Dedifferentiated amniotic fluid mesenchymal stem cell (primary cell): Measurements from ENCODE around the gene FKBP15.
"Not testable (repeated sequence)": the region's sequence is repeated elsewhere in the genome, so short reads cannot be mapped to it uniquely, and the experiment has no call there.

Source experiments
- DNase-seq: peaks from one replicate; pipeline ENCODE4 v3.0.0-alpha.2; 2016; ENCODE audit errors: extremely low spot score

FKBP15 gene

GRCh38 chr9:113221003-113221799 is at the start of gene FKBP15, which contains the start of gene SLC31A1:
TSS of gene FKBP15 (minus strand) at chr9:113221277. CDS start at chr9:113221243, 34 bp downstream.
TSS of gene SLC31A1 (plus strand) at chr9:113221544. CDS start at chr9:113256149, 34,605 bp downstream.
- peak; percentile 98 for DNase-seq

- no peak for DNase-seq
Observed at GRCh38 chr9:113269871-113270270, 48.8 kb upstream of the FKBP15 start.

- DNase-seq = no peak
Observed at GRCh38 chr9:113269355-113269754, 48.3 kb upstream of the FKBP15 start.

- DNase-seq = no peak
Observed at GRCh38 chr9:113267911-113268566, 47.0 kb upstream of the FKBP15 start.

- DNase-seq = no peak
Observed at GRCh38 chr9:113266174-113266573, 45.1 kb upstream of the FKBP15 start.

GRCh38 chr9:113261917-113262671 is 41.0 kb upstream of the FKBP15 start:
- DNase-seq = no peak

- no peak for DNase-seq
Observed at GRCh38 chr9:113258282-113258681, 37.2 kb upstream of the FKBP15 start.

- DNase-seq = no peak
Observed at GRCh38 chr9:113257863-113258262, 36.8 kb upstream of the FKBP15 start.

GRCh38 chr9:113255438-113255837 is 34.4 kb upstream of the FKBP15 start:
- no peak for DNase-seq

- no peak for DNase-seq
Observed at GRCh38 chr9:113254991-113255390, 33.9 kb upstream of the FKBP15 start.

- no peak for DNase-seq
Observed at GRCh38 chr9:113250807-113251206, 29.7 kb upstream of the FKBP15 start.

- not testable (repeated sequence) for DNase-seq
Observed at GRCh38 chr9:113249661-113250060, 28.6 kb upstream of the FKBP15 start.

GRCh38 chr9:113247640-113248039 is 26.6 kb upstream of the FKBP15 start:
- no peak for DNase-seq

GRCh38 chr9:113246928-113247327 is 25.9 kb upstream of the FKBP15 start:
- DNase-seq = no peak

- DNase-seq = no peak
Observed at GRCh38 chr9:113245894-113246293, 24.8 kb upstream of the FKBP15 start.

- DNase-seq = no peak
Observed at GRCh38 chr9:113244556-113244955, 23.5 kb upstream of the FKBP15 start.

GRCh38 chr9:113241161-113241560 is 20.1 kb upstream of the FKBP15 start:
- no peak for DNase-seq

- DNase-seq = no peak
Observed at GRCh38 chr9:113238859-113239232, 17.8 kb upstream of the FKBP15 start.

GRCh38 chr9:113238202-113238858 is 17.3 kb upstream of the FKBP15 start:
- DNase-seq = no peak

- no peak for DNase-seq
Observed at GRCh38 chr9:113237026-113237425, 15.9 kb upstream of the FKBP15 start.

GRCh38 chr9:113235701-113236255 is 14.7 kb upstream of the FKBP15 start:
- not testable (repeated sequence) for DNase-seq

- DNase-seq = no peak
Observed at GRCh38 chr9:113231701-113232100, 10.6 kb upstream of the FKBP15 start.
